K562 (cell line): ENCODE data around the gene SEMA3F. TPM values are rescaled to one million over a fixed set of nuclear protein-coding genes. Genes with fewer than 3 reads are reported as not detected.

ENCODE experiments used
- CTBP1 ChIP-seq: fragments of 450-650 bp; IDR thresholded peaks from 2 replicates; pipeline ENCODE4 v1.6.1; 2016; ENCODE audit warnings: borderline replicate concordance
- CXXC5 ChIP-seq: fragments of 250-450 bp; sonication (Bioruptor Pico); IDR thresholded peaks from 2 replicates; pipeline ENCODE4 v1.8.0; 2022; ENCODE audit warnings: inconsistent platforms, mild to moderate bottlenecking, moderate library complexity
- E2F1 ChIP-seq: sonication (generic); formaldehyde crosslinking; IDR thresholded peaks from 2 replicates; pipeline ENCODE4 v1.8.1; 2023; ENCODE audit warnings: mild to moderate bottlenecking, missing genetic modification reagents, moderate library complexity
- EP400 ChIP-seq: fragments of 450-650 bp; IDR thresholded peaks from 2 replicates; pipeline ENCODE4 v1.6.1; 2017; ENCODE audit warnings: antibody characterized with exemption, mild to moderate bottlenecking, moderate library complexity
- FOXM1 ChIP-seq, 2 experiments: fragments of 450-650 bp in 1 of 2; sonication (generic) in 1 of 2; formaldehyde crosslinking in 1 of 2; IDR thresholded peaks; 2 replicates each; pipeline versions ENCODE4 v1.6.1 to v1.9.0; 2017 to 2022; ENCODE audit warnings: low read depth in 2 of 2, mild to moderate bottlenecking in 2 of 2, missing genetic modification reagents in 1 of 2, moderate library complexity in 1 of 2
- GATAD2B ChIP-seq: fragments of 450-650 bp; IDR thresholded peaks from 2 replicates; pipeline ENCODE4 v1.6.1; 2017; ENCODE audit warnings: mild to moderate bottlenecking, borderline replicate concordance
- HNRNPLL ChIP-seq: fragments of 200-400 bp; formaldehyde crosslinking; IDR thresholded peaks from 2 replicates; pipeline ENCODE4 v1.6.1; 2017; ENCODE audit warnings: low read length, low read depth, mild to moderate bottlenecking; ENCODE audit not compliant: poor library complexity, severe bottlenecking
- MNT ChIP-seq, 2 experiments: fragments of 450-650 bp; conservative IDR thresholded peaks; 2 replicates each; pipeline ENCODE4 v1.6.1; 2017; ENCODE audit warnings: mild to moderate bottlenecking in 2 of 2, moderate library complexity in 2 of 2
- SP1 ChIP-seq: sonication (generic); formaldehyde crosslinking; IDR thresholded peaks from 2 replicates; pipeline ENCODE4 v1.8.1; 2022; ENCODE audit warnings: mild to moderate bottlenecking, missing genetic modification reagents
- TAF1 ChIP-seq: IDR thresholded peaks from 2 replicates; pipeline ENCODE4 v1.6.1; 2011; ENCODE audit warnings: mild to moderate bottlenecking, low read length, moderate library complexity; ENCODE audit not compliant: insufficient read depth, control insufficient read depth, severe bottlenecking; ENCODE audit errors: extremely low read depth
- TGIF2 ChIP-seq: sonication (generic); formaldehyde crosslinking; IDR thresholded peaks from 2 replicates; pipeline ENCODE4 v1.8.1; 2022; ENCODE audit warnings: mild to moderate bottlenecking, missing genetic modification reagents, moderate library complexity
- USF1 ChIP-seq: sonication (generic); formaldehyde crosslinking; IDR thresholded peaks from 2 replicates; pipeline ENCODE4 v1.9.0; 2022; ENCODE audit warnings: mild to moderate bottlenecking, missing genetic modification reagents
- ZBTB7A ChIP-seq: IDR thresholded peaks from 2 replicates; pipeline ENCODE4 v1.6.1; 2011; ENCODE audit warnings: low read depth, mild to moderate bottlenecking, low read length, moderate library complexity, borderline replicate concordance; ENCODE audit not compliant: control insufficient read depth
- ZBTB9 ChIP-seq: fragments of 450-650 bp; formaldehyde crosslinking; IDR thresholded peaks from 2 replicates; pipeline ENCODE4 v1.4.0; 2020; ENCODE audit warnings: mild to moderate bottlenecking, moderate library complexity
- ZNF609 ChIP-seq: sonication (generic); formaldehyde crosslinking; IDR thresholded peaks from 2 replicates; pipeline ENCODE4 v1.8.1; 2023; ENCODE audit warnings: missing genetic modification reagents, mild to moderate bottlenecking, borderline replicate concordance
- polyA plus RNA-seq, 8 experiments: library from polyadenylated mRNA; depleted of rRNA in 4 of 8; stranded (reverse) in 5 of 8; unstranded in 3 of 8; fragments of >200 nt; fragmentation: Nextera tagmentation in 2 of 8; fragmentation: Illumina TruSeq in 1 of 8; extraction: Ambion mirVana in 2 of 8; extraction: Trizol in 1 of 8; gene quantifications; 2 replicates each; pipeline versions ENCODE4 v1.2.1 to v1.2.3, GENCODE V29; 2011 to 2014; ENCODE audit warnings: inconsistent platforms in 1 of 8, missing spikeins in 1 of 8
- total RNA-seq, 7 experiments: library from RNA; depleted of rRNA in 6 of 7; stranded (reverse); fragments of >200 nt in 6 of 7; fragmentation: Illumina TruSeq in 2 of 7; extraction: Trizol in 2 of 7; gene quantifications; 2 replicates each; pipeline versions ENCODE4 v1.2.1 to v1.2.3, GENCODE V29; 2011 to 2021; ENCODE audit warnings: low replicate concordance in 1 of 7

SEMA3F gene
- total and polyA plus RNA-seq, 9 of the 15 experiments (the other 6 are each of a cell fraction or from before 2014, with no cell fraction given), result 0.58 to 3.0 (median 2.0) TPM; not detected in 2

GRCh38 chr3:50235716-50236483, 80.8 kb downstream of the SEMA3F start, which contains the start of gene GNAI2 (continued):
- 0 out of 2 replicates have a peak, but pooled peaks have one; percentile 37 for TF ChIP-seq ZBTB9 (CRISPR knock-in tag)
- TF ChIP-seq CTBP1, result peak; percentile 43; the same call in 1 of the 2 replicates
- TF ChIP-seq ZBTB7A, result peak; percentile 20; the same call in 1 of the 2 replicates
- no peak for TF ChIP-seq USF1 (CRISPR knock-in tag)
- TF ChIP-seq EP400, result no peak
- TF ChIP-seq FOXM1 (IDR thresholded peaks at IDR 0.05; ENCODE audit: low read depth), result no peak
- no peak for TF ChIP-seq FOXM1 (CRISPR knock-in tag; IDR thresholded peaks at IDR 0.05; ENCODE audit: low read depth)
- TF ChIP-seq TGIF2, result no peak
- TF ChIP-seq SP1, result peak; percentile 70; the same call in 1 of the 2 replicates
- peak; percentile 91 for TF ChIP-seq TAF1
- peak; percentile 51 to 60 for TF ChIP-seq MNT (conservative IDR thresholded peaks at IDR 0.05)
- peak; percentile 27 for TF ChIP-seq HNRNPLL
- TF ChIP-seq GATAD2B, result peak; percentile 81; the same call in 1 of the 2 replicates
- no peak for TF ChIP-seq ZNF609 (CRISPR knock-in tag)
- TF ChIP-seq CXXC5 (CRISPR knock-in tag), result peak; percentile 38
- no peak for TF ChIP-seq E2F1 (CRISPR knock-in tag)
